Keratinocyte (primary cell): Measurements from ENCODE around the gene PLSCR1. TPM values are rescaled to one million over a fixed set of nuclear protein-coding genes. Genes with fewer than 3 reads are reported as not detected.

ENCODE experiments used
- DNase-seq: peaks from one replicate; pipeline ENCODE4 v3.0.0-alpha.2; 2011; ENCODE audit warnings: low read depth, missing footprints, low spot score
- FAIRE-seq: peaks from 2 replicates; lab custom pipeline; 2011; peaks lifted over from hg19 to GRCh38; lab: Jason Lieb, UNC
- H2AFZ ChIP-seq: 2 replicates; pipeline ENCODE4 v1.6.0; 2012; ENCODE audit warnings: low read length, control low read depth, inconsistent platforms; ENCODE audit not compliant: control insufficient read depth
- H3K27ac ChIP-seq: 2 replicates; pipeline ENCODE4 v1.5.1; 2011; ENCODE audit warnings: low read length; ENCODE audit not compliant: control insufficient read depth, insufficient read depth
- H3K27me3 ChIP-seq: 3 replicates; pipeline ENCODE4 v1.6.0; 2011; ENCODE audit warnings: low read length; ENCODE audit not compliant: control insufficient read depth, insufficient read depth; ENCODE audit errors: extremely low read depth
- H3K36me3 ChIP-seq, 2 experiments: 2 replicates in 1 of 2; 3 replicates in 1 of 2; pipeline ENCODE4 v1.5.1; 2011; ENCODE audit warnings: low read length in 2 of 2, mild to moderate bottlenecking in 1 of 2; ENCODE audit not compliant: control insufficient read depth in 2 of 2, insufficient read depth in 2 of 2; ENCODE audit errors: extremely low read depth in 1 of 2
- H3K4me1 ChIP-seq: 3 replicates; pipeline ENCODE4 v1.5.1; 2011; ENCODE audit warnings: low read length; ENCODE audit not compliant: control insufficient read depth, insufficient read depth; ENCODE audit errors: extremely low read depth
- H3K4me2 ChIP-seq: 3 replicates; pipeline ENCODE4 v1.6.0; 2011; ENCODE audit warnings: low read depth, low read length; ENCODE audit not compliant: control insufficient read depth, insufficient read depth; ENCODE audit errors: extremely low read depth
- H3K4me3 ChIP-seq, 3 experiments: fragments of 200-600 bp in 1 of 3; sonication (generic) in 1 of 3; 2 replicates in 2 of 3; 3 replicates in 1 of 3; pipeline ENCODE4 v1.5.1; 2011 to 2016; ENCODE audit warnings: low read length in 3 of 3, mild to moderate bottlenecking in 3 of 3, control low read depth in 2 of 3, inconsistent platforms in 1 of 3, low read depth in 1 of 3, mixed read lengths in 1 of 3, mixed run types in 1 of 3, moderate library complexity in 1 of 3; ENCODE audit not compliant: control insufficient read depth in 2 of 3, insufficient read depth in 2 of 3; ENCODE audit errors: extremely low read depth in 1 of 3
- H3K79me2 ChIP-seq: 2 replicates; pipeline ENCODE4 v1.6.0; 2012; ENCODE audit warnings: low read length; ENCODE audit not compliant: control insufficient read depth, insufficient read depth
- H3K9ac ChIP-seq: 3 replicates; pipeline ENCODE4 v1.6.0; 2011; ENCODE audit warnings: low read length; ENCODE audit not compliant: control insufficient read depth, insufficient read depth; ENCODE audit errors: extremely low read depth
- H3K9me1 ChIP-seq: 3 replicates; pipeline ENCODE4 v1.6.0; 2011; ENCODE audit warnings: low read length; ENCODE audit not compliant: control insufficient read depth, insufficient read depth; ENCODE audit errors: extremely low read depth
- H3K9me3 ChIP-seq: 2 replicates; pipeline ENCODE4 v1.5.1; 2012; ENCODE audit warnings: low read depth, low read length; ENCODE audit not compliant: control insufficient read depth
- H4K20me1 ChIP-seq: 3 replicates; pipeline ENCODE4 v1.6.0; 2011; ENCODE audit warnings: low read length; ENCODE audit not compliant: control insufficient read depth, insufficient read depth; ENCODE audit errors: extremely low read depth
- CTCF ChIP-seq, 3 experiments: IDR thresholded peaks in 1 of 3; conservative IDR thresholded peaks in 1 of 3; optimal IDR thresholded peaks in 1 of 3; 2 replicates in 2 of 3; 3 replicates in 1 of 3; pipeline versions ENCODE3 to v1.5.1; 2011; ENCODE audit warnings: low read length in 3 of 3, mild to moderate bottlenecking in 3 of 3, moderate library complexity in 2 of 3, control low read depth in 1 of 3, inconsistent platforms in 1 of 3; ENCODE audit not compliant: insufficient read depth in 2 of 3; ENCODE audit errors: extremely low read depth in 1 of 3
- EZH2 ChIP-seq: IDR thresholded peaks from one replicate; pipeline ENCODE4 v1.6.1; 2012; ENCODE audit warnings: inconsistent platforms, mild to moderate bottlenecking, low read length, moderate library complexity
- dilution Hi-C: fragments of 300-500 bp; cut with MboI; formaldehyde crosslinking; loops from one replicate; pipeline ENCODE4 v1.7.0; 2020; ENCODE audit warnings: low sequenced_read_pairs; ENCODE audit not compliant: extremely low pct_ligation_motif_present
- polyA plus RNA-seq, 5 experiments: library from polyadenylated mRNA; depleted of rRNA in 3 of 5; stranded (reverse) in 3 of 5; stranded (forward) in 1 of 5; unstranded in 1 of 5; fragments of >200 nt; gene quantifications; 1 replicate in 1 of 5; 2 replicates in 3 of 5; 3 replicates in 1 of 5; pipeline versions ENCODE4 v1.2.1 to v1.2.3, GENCODE V29; 2011 to 2012; ENCODE audit warnings: missing spikeins in 2 of 5, low read depth in 1 of 5, low replicate concordance in 1 of 5

PLSCR1 gene
- polyA plus RNA-seq, 1 donor (not counting 4 experiments of a cell fraction or from before 2014, with no cell fraction given), result 77.6 TPM

GRCh38 chr3:146501752-146502151 is 42.7 kb downstream of the PLSCR1 start:
- dilution Hi-C loops, result no loop called here
- Histone ChIP-seq H3K27ac (no peak overlapping the region), H3K9ac (no peak overlapping the region)

GRCh38 chr3:146499701-146500100 is 44.7 kb downstream of the PLSCR1 start:
- peaks cover 21% of the 10 kb centered on the region for H3K4me1 ChIP-seq
- no peaks in the 10 kb centered on the region for H3K36me3 ChIP-seq
- no peak overlapping the region for H2AFZ ChIP-seq
- no peak for TF ChIP-seq EZH2
- no peak for DNase-seq
- no peaks in the 10 kb centered on the region for H4K20me1 ChIP-seq
- H3K4me3 ChIP-seq, result no peak overlapping the region
- no peak overlapping the region for H3K9ac ChIP-seq
- FAIRE-seq, result no peak
- H3K9me3 ChIP-seq, result no peaks in the 10 kb centered on the region
- no peak overlapping the region for H3K27ac ChIP-seq
- no peak overlapping the region for H3K4me2 ChIP-seq
- H3K79me2 ChIP-seq, result no peaks in the 10 kb centered on the region
- H3K9me1 ChIP-seq, result no peaks in the 10 kb centered on the region
- dilution Hi-C loops, result no loop called here
- H3K27me3 ChIP-seq, result no peaks in the 10 kb centered on the region

More at GRCh38 chr3:146501752-146502151, 42.7 kb downstream of the PLSCR1 start:
- H3K36me3 ChIP-seq, result no peaks in the 10 kb centered on the region
- H2AFZ ChIP-seq, result no peak overlapping the region
- H3K4me3 ChIP-seq, result no peak overlapping the region
- H3K4me2 ChIP-seq, result no peak overlapping the region
- no peaks in the 10 kb centered on the region for H3K79me2 ChIP-seq
- peaks cover 33% of the 10 kb centered on the region for H3K4me1 ChIP-seq
- TF ChIP-seq EZH2 (no peak), CTCF (optimal IDR thresholded peaks at IDR 0.05 in 1 of 3, IDR thresholded peaks at IDR 0.05 in 1 of 3, conservative IDR thresholded peaks at IDR 0.05 in 1 of 3; ENCODE audit: extremely low read depth in 1 of 3, insufficient read depth in 2 of 3, low read length in 3 of 3) (no peak)
- H4K20me1 ChIP-seq, result no peaks in the 10 kb centered on the region
- no peaks in the 10 kb centered on the region for H3K9me1 ChIP-seq
- no peaks in the 10 kb centered on the region for H3K9me3 ChIP-seq
- no peak for FAIRE-seq
- no peaks in the 10 kb centered on the region for H3K27me3 ChIP-seq
- no peak for DNase-seq
